Stimulated activated CD4-positive, alpha-beta T cell treated with anti-CD3 and anti-CD28 coated beads, Interleukin-12 subunit alpha, Interleukin-12 subunit beta, amount 100 ng/mL, for 4 hours (primary cell): ENCODE measurements around the gene ANKRD42.
"Not testable (repeated sequence)": the region's sequence is repeated elsewhere in the genome, so short reads cannot be mapped to it uniquely, and the experiment has no call there.

Experiments
- DNase-seq: peaks from one replicate; pipeline ENCODE4 v3.0.0-alpha.2; 2020

Gene ANKRD42

DNA sequence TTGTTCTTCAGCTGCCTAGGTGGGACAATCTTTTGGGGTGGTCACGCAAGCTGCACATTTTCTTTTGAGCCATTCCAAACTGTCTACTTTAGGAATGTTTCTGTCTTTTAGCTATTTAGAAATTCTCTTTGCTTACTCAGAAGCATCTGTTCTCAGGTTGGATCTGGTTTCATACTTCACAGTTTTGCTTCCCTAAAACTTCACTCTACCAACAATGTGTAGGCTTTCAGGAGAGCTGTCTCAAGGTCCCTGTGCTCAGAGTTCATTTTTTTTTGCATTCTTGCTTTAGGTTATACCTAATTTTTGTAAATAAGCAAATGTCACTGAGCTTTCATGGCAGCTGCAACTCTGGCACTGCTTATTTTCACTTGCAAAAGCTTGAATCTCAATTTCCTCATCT, 55.9 kb downstream of the ANKRD42 start:
- DNase-seq = no peak

GRCh38 chr11:83249972-83250593, 56.6 kb downstream of the ANKRD42 start:
- no peak for DNase-seq

DNA sequence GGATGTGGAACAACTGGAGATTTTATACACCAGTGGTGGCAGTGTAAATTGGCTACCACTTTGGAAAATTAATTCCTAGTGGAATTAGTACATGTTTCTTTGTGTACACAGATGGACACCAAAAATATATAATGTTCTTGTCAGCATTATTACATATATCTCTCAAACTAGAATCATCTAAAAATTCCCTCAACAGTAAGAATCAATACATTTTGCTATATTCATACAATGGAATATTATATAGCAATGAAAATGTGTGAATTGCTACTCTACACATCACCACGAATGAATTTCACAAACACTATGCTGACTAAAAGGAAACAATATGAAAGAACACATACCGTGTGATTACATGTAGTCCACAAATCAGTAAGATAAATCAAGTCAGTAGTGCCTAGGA, 58.8 kb downstream of the ANKRD42 start:
- no peak for DNase-seq

DNA sequence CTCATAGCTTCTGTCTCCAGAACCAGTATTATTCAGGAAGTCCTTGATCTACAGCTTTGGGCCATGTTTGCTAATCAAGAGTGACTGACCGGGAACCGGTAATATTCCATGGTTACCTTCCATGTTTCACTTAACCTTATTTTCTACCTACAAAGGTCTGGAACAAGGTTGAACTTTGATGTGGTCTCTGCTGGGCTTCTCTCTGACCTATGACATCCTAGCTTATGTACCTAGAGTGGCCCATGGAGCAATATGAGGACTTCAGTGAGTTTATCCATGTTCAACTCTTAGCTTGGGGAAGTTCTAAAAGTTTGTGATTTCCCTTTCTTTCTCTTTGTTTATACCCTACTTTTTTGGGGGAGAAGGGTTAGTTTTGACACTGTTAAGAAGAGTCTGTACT, 59.4 kb downstream of the ANKRD42 start:
- DNase-seq = no peak

DNA sequence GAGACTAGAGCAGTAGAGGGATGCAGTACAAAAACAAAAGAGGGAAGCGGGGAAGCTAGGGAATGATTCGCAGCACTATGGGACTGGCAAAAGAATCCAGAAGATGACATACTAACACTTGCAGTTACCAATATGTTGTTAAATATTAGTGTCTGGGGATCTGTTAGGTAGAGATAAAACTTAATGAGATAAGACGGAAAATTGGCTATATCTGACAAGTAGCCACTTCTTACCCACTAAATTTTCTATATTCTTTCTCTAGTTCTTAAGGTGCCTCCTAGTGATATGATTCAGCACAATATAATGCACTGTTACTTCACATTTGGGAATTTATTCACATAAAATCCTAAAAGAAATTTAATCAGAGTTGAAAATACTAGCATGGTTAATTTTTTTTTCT, 61.9 kb downstream of the ANKRD42 start:
- DNase-seq = no peak

- DNase-seq = no peak
Observed at GRCh38 chr11:83256602-83257340, 63.3 kb downstream of the ANKRD42 start.

DNA sequence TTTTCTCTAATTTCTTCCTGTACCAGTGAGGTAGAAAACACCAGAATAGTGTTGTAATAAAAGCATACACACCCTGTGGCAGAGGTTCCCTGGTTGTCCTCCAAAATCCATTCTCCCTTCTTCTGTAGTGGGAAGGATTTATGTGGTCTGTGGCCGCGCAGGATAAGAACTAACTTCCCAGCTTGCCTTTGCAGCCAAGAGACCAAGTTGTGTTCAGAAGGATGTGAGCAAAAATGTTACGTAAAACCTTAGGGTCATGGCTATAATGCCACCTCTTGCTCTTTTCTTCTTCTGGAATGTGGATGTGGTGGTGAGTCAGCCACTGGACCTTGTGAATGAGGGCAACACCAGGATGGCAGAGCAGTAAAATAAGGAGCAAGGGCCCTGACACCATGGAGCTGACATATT, 64.3 kb downstream of the ANKRD42 start:
- no peak for DNase-seq

GRCh38 chr11:83259559-83259958, 66.0 kb downstream of the ANKRD42 start:
- no peak for DNase-seq

GRCh38 chr11:83265331-83265730, 71.8 kb downstream of the ANKRD42 start:
- no peak for DNase-seq

GRCh38 chr11:83269080-83269479, 75.6 kb downstream of the ANKRD42 start:
- DNase-seq = not testable (repeated sequence)

DNA sequence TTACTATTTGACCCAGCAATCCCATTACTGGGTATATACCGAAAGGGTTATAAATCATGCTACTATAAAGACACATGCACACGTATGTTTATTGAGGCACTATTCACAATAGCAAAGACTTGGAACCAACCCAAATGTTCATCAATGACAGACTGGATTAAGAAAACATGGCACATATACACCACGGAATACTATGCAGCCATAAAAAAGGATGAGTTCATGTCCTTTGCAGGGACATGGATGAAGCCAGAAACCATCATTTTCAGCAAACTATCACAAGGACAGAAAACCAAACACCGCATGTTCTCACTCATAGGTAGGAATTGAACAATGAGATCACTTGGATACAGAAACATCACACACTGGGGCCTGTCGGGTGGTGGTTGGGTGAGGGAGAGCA, 78.2 kb downstream of the ANKRD42 start:
- not testable (repeated sequence) for DNase-seq

GRCh38 chr11:83272627-83273026, 79.1 kb downstream of the ANKRD42 start:
- no peak for DNase-seq

- no peak for DNase-seq
Observed at GRCh38 chr11:83275888-83276641, 82.6 kb downstream of the ANKRD42 start.

GRCh38 chr11:83278351-83278750, 84.8 kb downstream of the ANKRD42 start:
- no peak for DNase-seq

- DNase-seq = no peak
Observed at GRCh38 chr11:83280256-83280655, 86.7 kb downstream of the ANKRD42 start.

GRCh38 chr11:83282084-83282716, 88.7 kb downstream of the ANKRD42 start:
- DNase-seq = no peak

DNA sequence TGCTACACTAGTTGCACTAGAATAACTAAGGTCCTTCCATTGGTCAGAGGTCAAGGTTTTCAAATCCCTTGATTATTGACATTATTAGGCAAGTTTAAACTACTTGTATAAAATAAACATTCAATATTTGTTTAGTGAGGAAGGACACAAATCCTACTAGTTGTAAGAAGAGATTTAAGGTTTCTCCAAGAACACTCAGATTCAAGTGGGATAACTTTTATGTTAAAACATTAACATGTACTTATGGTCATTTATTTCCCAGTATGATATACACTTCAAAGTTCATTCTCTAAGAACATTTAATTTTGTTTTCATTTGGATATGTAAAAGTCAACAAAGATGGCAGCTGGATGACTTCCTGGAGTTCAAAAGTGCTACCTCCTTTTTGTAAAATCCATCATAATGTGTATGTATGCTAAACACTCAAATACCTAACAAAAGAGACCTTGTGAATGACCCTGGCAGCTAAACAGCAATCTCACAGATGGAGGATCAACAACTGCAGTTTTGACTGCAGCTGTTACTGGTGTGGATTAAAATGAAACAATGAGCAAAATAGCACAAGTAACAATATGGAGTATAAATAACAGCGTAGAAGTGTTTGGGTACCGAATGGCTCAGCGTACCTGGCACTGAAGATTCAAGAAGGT, 91.1 kb downstream of the ANKRD42 start:
- no peak for DNase-seq

DNA sequence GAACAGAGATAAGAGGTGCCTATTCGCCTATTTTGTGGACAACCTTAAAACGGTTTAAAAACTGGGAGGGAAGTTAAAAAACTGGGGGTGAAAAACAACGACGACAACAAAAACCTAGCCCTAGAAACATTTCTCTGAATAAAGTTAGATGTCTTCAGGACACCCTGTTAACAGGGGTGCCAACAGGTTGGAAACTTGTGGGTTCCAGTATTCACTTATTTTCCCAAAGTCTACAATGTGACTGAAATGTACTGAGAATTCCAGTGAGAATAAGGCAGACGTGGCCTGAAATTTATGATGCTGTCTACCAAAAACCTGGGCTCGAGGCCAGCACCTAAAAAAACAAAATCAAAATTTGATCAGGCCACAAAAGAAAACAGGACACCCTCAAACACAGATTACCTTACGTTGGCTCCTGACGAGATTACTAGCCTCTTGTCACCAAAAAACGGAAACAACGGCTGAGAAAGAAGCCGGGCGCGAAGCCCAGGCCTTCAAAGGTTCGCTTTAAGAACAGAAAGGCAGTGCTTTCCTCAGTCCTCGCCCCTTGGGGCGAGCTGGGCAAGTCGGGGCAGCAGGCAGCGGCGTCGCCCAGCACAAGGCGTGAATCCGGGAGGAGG, 91.7 kb downstream of the ANKRD42 start:
- DNase-seq = no peak

DNA sequence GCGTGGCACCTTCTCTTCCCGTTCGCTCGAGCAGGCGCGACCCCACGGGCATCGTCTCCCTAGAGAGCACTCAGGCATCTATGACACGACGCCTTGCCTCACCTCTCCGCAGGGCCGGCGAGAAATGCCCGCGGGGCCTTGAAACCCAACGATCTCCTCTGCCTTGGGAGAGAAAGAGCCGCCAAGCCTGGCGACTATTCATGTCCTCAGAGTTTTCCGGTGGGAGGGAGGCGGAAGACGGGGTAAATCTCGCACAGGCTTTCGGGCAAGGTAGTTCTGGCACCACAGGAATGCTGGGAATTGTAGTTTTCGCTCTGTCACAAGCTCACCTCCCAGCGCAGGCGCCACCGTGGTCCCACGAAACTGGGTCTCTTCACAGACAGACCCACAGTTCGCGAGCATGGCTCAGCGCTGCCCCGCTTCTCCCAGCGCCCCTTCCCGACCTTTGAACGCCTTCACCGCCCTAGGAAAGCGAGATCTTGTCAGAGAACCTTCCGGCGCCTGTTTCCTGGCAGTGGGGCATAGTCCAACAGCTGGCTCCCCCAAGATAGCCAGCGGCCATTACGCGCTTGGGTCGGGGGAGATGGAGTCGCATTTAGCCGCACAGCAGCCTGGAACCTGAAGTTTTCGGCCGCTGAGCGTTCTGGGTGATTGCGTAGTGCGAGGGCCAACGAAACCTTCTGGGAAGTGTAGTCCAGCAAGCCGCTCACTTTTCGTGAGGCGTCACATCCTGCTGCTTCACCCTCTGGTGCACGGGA, 92.4 kb downstream of the ANKRD42 start, which contains the start of gene CCDC90B:
Gene CCDC90B (minus strand): TSS at position 597 of the 758 bp plus-strand sequence. CDS start 395 bp downstream, at position 202.
- peak; percentile 86 for DNase-seq

GRCh38 chr11:83287631-83288030, 94.1 kb downstream of the ANKRD42 start:
- no peak for DNase-seq

GRCh38 chr11:83292709-83293456, 99.4 kb downstream of the ANKRD42 start:
- no peak for DNase-seq
